Measurements from ENCODE around the gene GINS3. TPM values are rescaled to one million over a fixed set of nuclear protein-coding genes. Genes with fewer than 3 reads are reported as not detected.

The GINS3 gene
- total RNA-seq, 1 experiment from 2014 or later: 4.2 TPM

DNA sequence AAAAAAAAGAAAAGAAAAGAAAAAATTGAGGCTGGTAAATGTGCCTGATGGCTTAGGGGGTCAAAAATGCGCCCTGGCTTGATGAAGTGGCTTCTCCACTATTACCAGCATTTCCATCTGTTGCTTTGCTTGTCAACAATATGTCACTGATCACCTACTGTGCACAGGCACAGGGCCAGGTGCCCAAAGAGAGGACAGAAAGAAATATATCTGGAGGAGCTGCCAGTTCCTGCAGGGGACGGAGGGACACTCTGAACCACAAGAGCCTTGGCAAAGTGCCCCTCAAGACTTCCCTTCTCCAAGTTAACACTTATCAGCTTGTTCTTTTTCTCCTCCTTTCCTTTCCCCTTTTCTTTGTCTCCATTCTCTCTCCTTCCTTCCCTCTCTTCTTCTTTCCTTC is 34.7 kb downstream of the GINS3 start:
- CTCF ChIA-PET: interaction anchor here (0.7 to 0.9 kb wide), 2 partner anchors 17 to 60 kb away, joined by 3 read pairs; no protein-coding TSS in a partner anchor
- no peaks in the 10 kb centered on the region for H3K36me3 Mint-ChIP-seq (ENCODE audit: insufficient read depth, unreplicated experiment)
- no peak for DNase-seq (ENCODE audit: unreplicated experiment)
- no peak overlapping the region for H3K4me3 Mint-ChIP-seq (ENCODE audit: unreplicated experiment)
- no TSS peak for BruUV-seq (replicated peaks)
- H3K9me3 Mint-ChIP-seq (ENCODE audit: unreplicated experiment): no peaks in the 10 kb centered on the region
- intact Hi-C loops (cut with micrococcal nuclease): no loop called here
- POLR2A ChIA-PET: no interaction called here
- TF ChIP-seq, protein P1, sequence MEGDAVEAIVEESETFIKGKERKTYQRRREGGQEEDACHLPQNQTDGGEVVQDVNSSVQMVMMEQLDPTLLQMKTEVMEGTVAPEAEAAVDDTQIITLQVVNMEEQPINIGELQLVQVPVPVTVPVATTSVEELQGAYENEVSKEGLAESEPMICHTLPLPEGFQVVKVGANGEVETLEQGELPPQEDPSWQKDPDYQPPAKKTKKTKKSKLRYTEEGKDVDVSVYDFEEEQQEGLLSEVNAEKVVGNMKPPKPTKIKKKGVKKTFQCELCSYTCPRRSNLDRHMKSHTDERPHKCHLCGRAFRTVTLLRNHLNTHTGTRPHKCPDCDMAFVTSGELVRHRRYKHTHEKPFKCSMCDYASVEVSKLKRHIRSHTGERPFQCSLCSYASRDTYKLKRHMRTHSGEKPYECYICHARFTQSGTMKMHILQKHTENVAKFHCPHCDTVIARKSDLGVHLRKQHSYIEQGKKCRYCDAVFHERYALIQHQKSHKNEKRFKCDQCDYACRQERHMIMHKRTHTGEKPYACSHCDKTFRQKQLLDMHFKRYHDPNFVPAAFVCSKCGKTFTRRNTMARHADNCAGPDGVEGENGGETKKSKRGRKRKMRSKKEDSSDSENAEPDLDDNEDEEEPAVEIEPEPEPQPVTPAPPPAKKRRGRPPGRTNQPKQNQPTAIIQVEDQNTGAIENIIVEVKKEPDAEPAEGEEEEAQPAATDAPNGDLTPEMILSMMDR (IDR thresholded peaks at IDR 0.05; ENCODE audit: unreplicated experiment): no peak
- peaks cover 37% of the 10 kb centered on the region for H3K27me3 Mint-ChIP-seq (ENCODE audit: insufficient read depth, unreplicated experiment)
- H3K27ac Mint-ChIP-seq (ENCODE audit: low read depth, unreplicated experiment): no peak overlapping the region
- no peaks in the 10 kb centered on the region for H3K4me1 Mint-ChIP-seq (ENCODE audit: insufficient read depth, unreplicated experiment)

DNA sequence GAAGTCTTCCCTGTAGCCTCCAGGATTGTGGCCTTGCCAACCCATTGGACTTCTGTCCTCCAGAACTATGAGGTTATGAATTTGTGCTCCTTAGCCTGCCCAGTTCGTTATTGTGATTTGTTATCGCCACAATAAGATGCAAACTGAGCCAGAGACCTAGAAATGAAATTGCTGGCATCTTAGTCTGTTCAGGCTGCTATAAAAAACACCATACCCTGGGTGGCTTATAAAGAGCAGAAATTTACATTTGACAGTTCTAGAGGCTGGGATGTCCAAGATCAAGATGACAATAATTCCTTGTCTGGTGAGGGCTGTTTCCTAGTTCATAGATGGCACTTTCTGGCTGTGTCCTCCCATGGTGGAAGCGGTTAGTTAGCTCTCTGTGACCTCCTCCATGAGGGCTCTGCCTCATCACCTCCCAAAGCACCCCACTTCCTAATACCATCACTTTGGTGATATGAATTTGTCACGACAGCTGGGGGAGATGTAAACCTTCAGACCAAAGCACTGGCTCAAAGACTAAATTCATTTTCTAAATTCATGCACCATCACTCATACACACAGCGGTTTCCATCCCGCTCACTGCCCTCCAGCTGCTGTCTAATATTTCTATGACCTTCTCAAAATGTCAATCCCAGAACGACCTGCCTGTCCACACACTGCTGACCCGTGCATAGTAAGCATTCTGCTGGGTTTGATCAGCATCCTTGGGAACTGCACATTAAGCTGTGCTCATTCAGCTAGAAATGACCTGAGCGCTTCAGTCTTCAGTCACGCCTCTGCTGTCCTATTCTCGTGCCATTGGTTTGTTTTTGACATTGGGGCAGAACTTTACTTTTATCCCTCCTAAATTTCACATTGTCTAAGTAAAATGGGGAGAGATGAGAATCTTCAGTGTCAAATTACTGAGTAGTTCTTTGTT is 36.6 kb downstream of the GINS3 start:
- Mint-ChIP-seq H3K4me3 (ENCODE audit: unreplicated experiment) (no peak overlapping the region), H3K9me3 (ENCODE audit: unreplicated experiment) (no peaks in the 10 kb centered on the region), H3K4me1 (ENCODE audit: insufficient read depth, unreplicated experiment) (peaks cover 7% of the 10 kb centered on the region), H3K36me3 (ENCODE audit: insufficient read depth, unreplicated experiment) (no peaks in the 10 kb centered on the region), H3K27ac (ENCODE audit: low read depth, unreplicated experiment) (no peak overlapping the region), H3K27me3 (ENCODE audit: insufficient read depth, unreplicated experiment) (peaks cover 37% of the 10 kb centered on the region)
- CTCF ChIA-PET: interaction anchor here (0.6 kb wide), 1 partner anchor 20 kb away, joined by 3 read pairs; no protein-coding TSS in a partner anchor
- no TSS peak for BruUV-seq (replicated peaks)
- DNase-seq (ENCODE audit: unreplicated experiment): no peak
- TF ChIP-seq, protein P1 (IDR thresholded peaks at IDR 0.05; ENCODE audit: unreplicated experiment): no peak
- POLR2A ChIA-PET: no interaction called here
- intact Hi-C loops (cut with micrococcal nuclease): no loop called here

DNA sequence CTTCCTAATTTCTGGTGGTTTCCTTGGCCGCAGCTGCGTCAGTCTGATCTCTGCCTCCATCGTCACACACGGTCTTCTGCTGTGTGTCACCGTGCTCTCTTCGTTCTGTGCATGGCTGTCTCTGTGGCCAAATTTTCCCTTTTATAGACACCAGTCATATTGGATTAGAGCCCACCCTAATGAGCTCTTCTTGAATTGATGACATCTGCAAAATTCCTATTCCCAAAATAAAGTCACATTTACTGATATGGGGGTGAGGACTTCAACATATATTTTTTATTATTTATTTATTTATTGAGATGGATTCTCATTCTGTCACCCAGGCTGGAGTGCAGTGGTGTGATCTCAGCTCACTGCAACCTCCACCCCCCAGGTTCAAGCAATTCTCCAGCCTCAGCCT is 38.4 kb downstream of the GINS3 start:
- TF ChIP-seq, protein P1 (IDR thresholded peaks at IDR 0.05; ENCODE audit: unreplicated experiment): no peak
- ChIA-PET CTCF (no interaction called here), POLR2A (no interaction called here)
- H3K36me3 Mint-ChIP-seq (ENCODE audit: insufficient read depth, unreplicated experiment): peaks cover 5% of the 10 kb centered on the region
- peaks cover 13% of the 10 kb centered on the region for H3K4me1 Mint-ChIP-seq (ENCODE audit: insufficient read depth, unreplicated experiment)
- intact Hi-C loops (cut with micrococcal nuclease): no loop called here
- no peaks in the 10 kb centered on the region for H3K9me3 Mint-ChIP-seq (ENCODE audit: unreplicated experiment)
- H3K27me3 Mint-ChIP-seq (ENCODE audit: insufficient read depth, unreplicated experiment): peaks cover 37% of the 10 kb centered on the region
- no peak overlapping the region for H3K4me3 Mint-ChIP-seq (ENCODE audit: unreplicated experiment)
- H3K27ac Mint-ChIP-seq (ENCODE audit: low read depth, unreplicated experiment): no peak overlapping the region
- DNase-seq (ENCODE audit: unreplicated experiment): no peak
- BruUV-seq (replicated peaks): no TSS peak

DNA sequence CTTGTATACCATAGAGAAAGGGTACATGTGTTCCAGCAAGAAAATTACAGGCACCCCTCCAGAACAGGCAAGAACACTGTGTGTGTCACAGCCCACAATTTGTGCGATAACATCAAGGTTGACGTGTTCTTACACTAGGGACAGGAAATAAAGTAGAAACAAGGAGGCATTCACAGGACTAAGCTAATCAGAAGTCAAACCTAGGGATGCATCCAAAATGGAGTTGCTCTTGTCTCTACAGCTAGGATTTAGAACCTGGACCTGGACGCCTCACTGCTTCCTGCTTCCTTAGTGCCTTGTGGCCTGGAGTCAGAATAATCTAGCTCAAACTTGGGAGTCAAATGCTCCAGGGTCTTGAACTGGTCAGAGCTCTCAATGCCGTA is 41.3 kb downstream of the GINS3 start:
- POLR2A ChIA-PET: interaction anchor here (0.6 to 1.4 kb wide), 6 partner anchors 10 to 41 kb away, joined by 3 to 6 read pairs (median 3); partner anchors contain the start of gene GINS3
- Mint-ChIP-seq H3K27ac (ENCODE audit: low read depth, unreplicated experiment) (no peak overlapping the region), H3K36me3 (ENCODE audit: insufficient read depth, unreplicated experiment) (peaks cover 5% of the 10 kb centered on the region), H3K9me3 (ENCODE audit: unreplicated experiment) (no peaks in the 10 kb centered on the region), H3K4me3 (ENCODE audit: unreplicated experiment) (no peak overlapping the region), H3K4me1 (ENCODE audit: insufficient read depth, unreplicated experiment) (peaks cover 13% of the 10 kb centered on the region), H3K27me3 (ENCODE audit: insufficient read depth, unreplicated experiment) (peaks cover 8% of the 10 kb centered on the region)
- TF ChIP-seq, protein P1 (IDR thresholded peaks at IDR 0.05; ENCODE audit: unreplicated experiment): no peak
- no peak for DNase-seq (ENCODE audit: unreplicated experiment)
- BruUV-seq (replicated peaks): no TSS peak
- CTCF ChIA-PET: interaction anchor here (0.9 to 1.1 kb wide), 4 partner anchors 9 to 190 kb away, joined by 3 to 5 read pairs (median 3); no protein-coding TSS in a partner anchor
- intact Hi-C loops (cut with micrococcal nuclease): no loop called here
